HepG2 (cell line): ENCODE results near the gene SPRED2.

Experiments used
- ATF2 ChIP-seq: sonication (generic); formaldehyde crosslinking; IDR thresholded peaks from 2 replicates; pipeline ENCODE4 v1.4.0; 2020; ENCODE audit warnings: missing genetic modification reagents
- CHD4 ChIP-seq: fragments of 200-600 bp; sonication (generic); IDR thresholded peaks from 2 replicates; pipeline ENCODE4 v1.7.0; 2017; ENCODE audit warnings: mild to moderate bottlenecking, low read length, borderline replicate concordance
- CTCF ChIP-seq: sonication (generic); formaldehyde crosslinking; IDR thresholded peaks from 2 replicates; pipeline ENCODE4 v1.5.0; 2020; ENCODE audit warnings: mild to moderate bottlenecking, missing genetic modification reagents, moderate library complexity
- KDM4B ChIP-seq: sonication (generic); formaldehyde crosslinking; IDR thresholded peaks from 2 replicates; pipeline ENCODE4 v1.4.0; 2020; ENCODE audit warnings: missing genetic modification reagents
- KIAA2018 ChIP-seq: sonication (generic); formaldehyde crosslinking; IDR thresholded peaks from 2 replicates; pipeline ENCODE4 v1.5.0; 2020; ENCODE audit warnings: mild to moderate bottlenecking, missing genetic modification reagents, borderline replicate concordance
- NCOA1 ChIP-seq: sonication (generic); formaldehyde crosslinking; IDR thresholded peaks from 2 replicates; pipeline ENCODE4 v1.9.0; 2021; ENCODE audit warnings: missing genetic modification reagents
- PHF21A ChIP-seq: sonication (generic); formaldehyde crosslinking; IDR thresholded peaks from 2 replicates; pipeline ENCODE4 v1.5.0; 2020; ENCODE audit warnings: mild to moderate bottlenecking, missing genetic modification reagents
- POLR2AphosphoS5 ChIP-seq: IDR thresholded peaks from 2 replicates; pipeline ENCODE4 v1.6.1; 2012; ENCODE audit warnings: low read depth, low read length
- UBTF ChIP-seq: sonication (generic); formaldehyde crosslinking; IDR thresholded peaks from 2 replicates; pipeline ENCODE4 v1.4.0; 2020; ENCODE audit warnings: mild to moderate bottlenecking, missing genetic modification reagents
- ZMAT3 ChIP-seq: sonication (generic); formaldehyde crosslinking; conservative IDR thresholded peaks from 2 replicates; pipeline ENCODE4 v1.7.0; 2021; ENCODE audit warnings: missing genetic modification reagents
- ZNF274 ChIP-seq: sonication (generic); formaldehyde crosslinking; IDR thresholded peaks from 2 replicates; pipeline ENCODE4 v1.5.1; 2020; ENCODE audit warnings: mild to moderate bottlenecking, missing genetic modification reagents
- ZNF451 ChIP-seq: sonication (generic); formaldehyde crosslinking; IDR thresholded peaks from 2 replicates; pipeline ENCODE4 v1.5.0; 2020; ENCODE audit warnings: mild to moderate bottlenecking, missing genetic modification reagents
- ZNF773 ChIP-seq: sonication (generic); formaldehyde crosslinking; IDR thresholded peaks from 2 replicates; pipeline ENCODE4 v1.4.0; 2020; ENCODE audit warnings: missing genetic modification reagents, borderline replicate concordance

GRCh38 chr2:65437392-65438135 lies 5.2 kb upstream of the SPRED2 start:
- TF ChIP-seq ATF2 (CRISPR knock-in tag) (no peak), ZNF274 (CRISPR knock-in tag) (no peak), NCOA1 (CRISPR knock-in tag) (no peak), UBTF (CRISPR knock-in tag) (no peak; the same call in 1 of the 2 replicates), CHD4 (no peak), CTCF (CRISPR knock-in tag) (no peak), POLR2AphosphoS5 (no peak), KDM4B (CRISPR knock-in tag) (no peak), KIAA2018 (no peak), ZNF773 (no peak), ZNF451 (no peak), PHF21A (CRISPR knock-in tag) (no peak), ZMAT3 (CRISPR knock-in tag) (no peak; the same call in 1 of the 2 replicates)
